Skeletal muscle cell (primary cell): ENCODE measurements around the gene FDXACB1.
A peak's percentile ranks its signal among the peaks of the same experiment; 100 is the strongest.

Experiments
- DNase-seq: peaks from one replicate; pipeline ENCODE4 v3.0.0-alpha.2; 2010; ENCODE audit warnings: low read depth
- H3K4me3 ChIP-seq: 2 replicates; pipeline ENCODE4 v1.5.1; 2011; ENCODE audit warnings: low read depth, mild to moderate bottlenecking, control low read depth, low read length, moderate library complexity

Gene FDXACB1, protein sequence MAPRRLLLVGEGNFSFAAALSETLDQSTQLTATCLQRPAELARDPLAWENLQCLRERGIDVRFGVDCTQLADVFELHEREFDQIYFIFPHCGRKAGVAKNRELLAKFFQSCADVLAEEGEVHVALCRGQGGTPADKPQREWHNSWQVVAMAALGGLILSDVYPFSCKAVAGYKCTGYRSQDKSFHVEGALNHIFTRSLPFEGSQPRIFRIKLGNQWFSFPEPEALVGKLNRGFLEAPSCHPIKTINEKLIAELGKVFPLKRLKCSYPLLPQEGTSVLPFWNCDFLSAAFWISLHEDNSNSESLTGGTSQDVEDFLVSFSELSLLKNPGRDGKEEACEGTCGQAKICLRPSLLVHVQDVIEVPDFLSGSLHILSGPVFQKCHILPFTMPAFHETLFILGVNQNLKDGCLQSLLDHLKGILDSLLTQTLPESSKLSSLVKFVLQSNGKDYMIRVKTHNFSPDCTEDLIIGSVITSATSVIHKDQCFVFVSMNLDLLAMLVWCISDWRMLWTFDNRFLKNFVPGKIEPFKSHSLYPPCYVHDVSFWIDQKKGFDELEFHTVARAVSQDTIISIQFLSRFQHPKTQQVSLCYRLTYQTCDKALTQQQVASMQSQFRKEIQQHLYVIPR

DNA sequence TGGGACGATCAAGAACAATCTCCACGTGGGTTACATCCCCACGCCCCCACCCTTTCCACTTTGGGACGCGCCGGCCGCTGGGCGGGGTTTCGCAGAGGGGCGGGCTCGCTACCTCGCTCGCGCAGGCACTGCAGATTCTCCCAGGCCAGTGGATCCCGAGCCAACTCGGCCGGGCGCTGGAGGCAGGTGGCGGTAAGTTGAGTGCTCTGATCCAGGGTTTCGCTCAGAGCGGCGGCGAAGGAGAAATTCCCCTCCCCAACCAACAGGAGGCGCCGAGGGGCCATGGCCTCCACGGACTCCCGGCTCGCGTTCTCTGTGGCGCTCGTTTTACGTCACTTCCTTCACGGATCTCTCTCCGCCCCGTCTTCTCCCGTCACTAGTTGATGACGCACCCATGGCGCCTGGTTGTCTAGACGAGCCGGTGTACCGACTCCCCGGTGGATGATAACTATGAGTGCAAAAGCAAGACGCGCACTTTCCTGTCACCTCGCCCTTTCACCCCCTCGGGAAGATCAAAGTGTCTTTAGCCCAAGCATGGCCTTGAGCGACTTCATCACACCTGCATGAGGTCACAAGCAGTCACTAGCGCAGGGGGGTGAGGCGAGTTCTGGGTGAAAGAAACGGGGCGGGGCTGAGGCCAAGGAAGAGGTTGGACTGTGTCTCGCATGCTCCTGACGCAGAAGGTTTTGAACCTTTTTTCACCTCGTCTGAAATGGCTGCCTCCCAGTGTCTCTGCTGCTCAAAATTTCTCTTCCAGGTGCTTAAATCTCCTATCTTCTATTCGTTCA, at the start of gene FDXACB1, which contains the start of gene CFAP68:
Gene FDXACB1, minus strand, starts transcription at position 317 of the 788 bp plus-strand sequence. Its CDS starts 33 bp downstream, at position 284.
Gene CFAP68, plus strand, starts transcription at position 693 of the 788 bp plus-strand sequence. Its CDS starts 20 bp downstream, at position 713.
- peak; percentile 89 for DNase-seq
- peak within 1 kb of the TSS; percentile 74 for H3K4me3 ChIP-seq

DNA sequence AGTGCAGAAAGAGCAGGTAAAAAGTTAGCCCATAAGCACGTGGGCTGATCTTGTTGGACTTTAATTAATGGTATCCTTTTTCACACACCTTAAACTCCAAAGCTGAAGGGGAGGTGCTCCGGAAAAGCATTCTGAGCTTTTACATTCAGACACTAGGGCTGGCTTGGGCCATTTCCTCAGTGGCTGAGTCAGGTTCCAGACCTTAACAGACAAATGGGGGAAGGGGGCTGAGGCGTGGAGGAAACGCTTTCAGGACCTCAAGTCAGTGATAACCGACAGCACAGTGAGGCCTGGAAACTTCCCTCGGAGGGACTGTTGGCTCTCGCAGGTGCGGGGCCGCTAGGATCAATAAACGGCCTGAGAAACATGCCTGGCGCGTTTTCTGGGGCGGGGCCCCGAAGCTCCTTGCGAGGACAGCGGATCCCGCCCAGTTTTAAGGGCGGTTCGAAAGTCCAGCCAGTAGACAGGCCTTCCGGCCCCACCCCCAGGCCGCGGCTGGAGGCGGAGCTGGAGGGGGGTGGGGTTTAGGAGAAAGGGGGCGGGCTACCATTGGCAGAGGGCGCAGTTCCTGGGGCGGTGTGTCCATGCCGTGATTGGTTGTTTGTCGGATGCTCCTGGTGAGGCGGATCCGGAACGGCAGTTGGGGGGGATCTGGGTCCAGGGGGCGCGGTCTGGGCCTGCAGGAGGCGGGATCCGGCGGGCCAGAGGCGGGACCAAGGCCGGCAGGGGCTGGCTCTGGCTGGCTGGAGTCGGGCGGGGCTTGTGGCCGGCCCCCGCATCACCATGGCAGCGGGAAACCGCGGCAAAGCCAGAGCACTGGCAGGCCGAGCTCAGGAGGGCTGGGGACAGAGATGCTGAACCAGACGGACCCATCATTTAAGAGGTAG, 47.8 kb upstream of the FDXACB1 start:
- DNase-seq, result peak; percentile 91
- H3K4me3 ChIP-seq, result peak overlapping the region; percentile 38

DNA sequence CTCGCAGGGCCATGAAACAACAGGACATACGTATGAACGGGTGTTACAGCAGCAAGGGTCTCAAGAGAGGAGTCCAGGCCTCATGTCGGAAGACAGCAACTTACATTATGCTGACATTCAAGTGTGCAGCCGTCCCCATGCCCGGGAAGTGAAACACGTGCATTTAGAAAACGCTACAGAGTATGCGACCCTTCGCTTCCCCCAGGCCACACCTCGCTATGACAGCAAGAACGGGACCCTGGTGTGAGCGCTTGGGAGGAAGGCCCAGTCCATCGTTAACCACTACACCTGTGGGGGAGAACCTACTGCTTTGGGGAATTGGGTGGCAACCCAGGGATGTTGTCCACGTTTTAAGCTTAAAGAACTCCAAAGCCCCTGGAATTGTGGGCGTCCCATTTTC, 47.0 kb upstream of the FDXACB1 start:
- no peak for DNase-seq
- H3K4me3 ChIP-seq, result no peak overlapping the region

DNA sequence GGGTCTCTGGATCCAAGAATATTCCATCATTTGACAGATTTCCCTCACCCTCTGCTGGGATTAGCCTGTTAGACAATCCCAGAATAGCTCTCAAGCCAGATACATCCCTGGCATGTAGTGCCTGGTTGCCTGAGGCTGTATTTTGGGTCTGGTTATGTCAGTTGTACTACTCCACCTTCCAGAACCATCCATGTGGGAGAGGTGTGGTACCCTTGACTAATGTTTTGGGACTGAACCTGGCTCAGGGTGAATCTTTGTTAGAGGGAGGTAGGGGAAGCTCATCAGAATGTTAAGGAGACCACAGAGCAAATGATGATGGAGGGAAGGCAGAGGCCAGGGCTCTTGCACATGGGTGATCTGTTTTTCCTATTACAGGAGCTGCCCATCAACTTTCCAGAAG, 45.0 kb upstream of the FDXACB1 start:
- DNase-seq, result no peak
- no peak overlapping the region for H3K4me3 ChIP-seq

DNA sequence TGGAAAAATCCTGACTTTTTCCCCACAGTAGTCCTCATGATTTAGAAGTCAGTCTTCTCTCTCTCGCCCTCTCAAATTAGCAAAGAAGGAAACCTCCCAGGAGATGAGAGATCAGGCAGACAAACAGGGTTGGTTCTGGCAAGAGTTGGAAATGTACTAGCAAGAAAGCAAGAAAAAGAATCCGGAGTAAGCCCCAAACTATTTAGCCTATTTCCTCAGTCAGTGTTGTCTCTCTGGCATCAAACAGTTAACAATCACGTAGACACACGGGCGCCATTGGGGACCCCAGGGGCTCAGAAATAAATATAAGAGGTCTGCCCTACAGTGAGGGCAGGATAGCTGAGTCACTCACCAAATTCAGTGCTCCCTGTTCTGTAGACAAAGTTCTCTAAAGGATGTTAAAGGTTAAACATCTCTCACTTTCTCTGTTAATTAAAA, 44.4 kb upstream of the FDXACB1 start:
- no peak overlapping the region for H3K4me3 ChIP-seq
- DNase-seq, result no peak

DNA sequence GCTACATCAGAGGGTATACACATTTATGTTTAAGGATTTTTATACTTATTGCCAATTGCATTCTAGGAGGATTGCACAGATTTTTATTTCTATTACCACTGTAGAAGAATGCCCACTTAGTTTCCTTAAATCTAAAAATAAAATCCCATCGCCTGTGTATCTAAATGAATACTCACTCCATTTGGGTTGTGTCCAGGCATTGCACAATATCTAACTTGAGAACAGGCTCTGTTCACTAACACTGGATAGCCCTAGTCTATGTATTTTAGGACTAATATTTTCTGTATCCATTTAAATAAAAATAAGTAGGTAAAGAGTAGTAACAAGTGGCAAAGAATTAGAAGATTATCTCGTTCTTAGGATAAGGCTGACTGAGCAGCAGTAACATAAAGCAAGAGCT, 43.8 kb upstream of the FDXACB1 start:
- no peak overlapping the region for H3K4me3 ChIP-seq
- DNase-seq, result no peak

DNA sequence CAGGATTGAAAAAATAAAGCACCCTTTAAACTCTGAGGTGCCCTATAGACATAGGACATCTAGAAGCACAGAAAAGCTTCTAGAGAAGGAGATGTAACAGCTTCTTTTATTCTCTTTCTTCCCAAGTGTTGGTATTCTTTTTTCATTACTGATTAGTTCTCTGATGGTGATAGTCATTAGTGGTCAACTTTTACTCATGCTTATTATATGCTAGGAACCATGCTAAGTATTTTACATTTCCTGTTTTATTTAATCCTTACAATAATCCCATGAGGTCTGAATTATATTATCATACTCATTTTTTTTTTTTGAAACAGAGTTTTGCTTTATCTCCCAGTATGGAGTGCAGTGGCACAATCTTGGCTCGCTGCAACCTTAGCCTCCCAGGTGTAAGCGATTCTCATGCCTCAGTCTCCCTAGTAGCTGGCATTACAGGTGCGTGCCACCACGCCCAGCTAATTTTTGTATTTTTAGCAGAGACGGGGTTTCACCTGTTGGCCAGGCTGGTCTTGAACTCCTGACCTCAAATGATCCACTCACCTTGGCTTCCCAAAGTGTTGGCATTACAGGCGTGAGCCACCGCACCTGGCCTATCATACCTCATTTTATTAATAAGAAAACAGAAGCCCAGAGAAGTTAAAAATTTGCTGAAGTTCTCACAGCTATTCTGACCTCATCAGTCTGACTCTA, 42.7 kb upstream of the FDXACB1 start:
- H3K4me3 ChIP-seq, result no peak overlapping the region

DNA sequence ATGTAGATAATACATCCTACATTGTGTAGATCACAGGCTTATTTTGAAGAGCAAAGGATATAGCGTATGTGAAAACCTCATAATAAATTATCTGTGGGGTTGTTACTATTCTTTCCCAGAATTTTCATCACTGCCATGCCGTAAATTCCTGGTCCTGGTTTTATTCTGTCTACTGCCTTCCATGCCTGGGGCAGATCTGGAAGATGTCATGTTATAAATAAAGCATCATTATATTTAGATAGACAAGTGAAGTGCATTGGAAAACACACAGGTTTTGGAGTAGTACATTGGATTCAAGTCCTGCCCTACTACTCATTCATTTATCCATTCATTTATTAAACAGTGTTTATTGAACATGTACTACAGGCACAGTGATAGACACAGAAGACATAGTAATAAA, 41.9 kb upstream of the FDXACB1 start:
- no peak overlapping the region for H3K4me3 ChIP-seq
- no peak for DNase-seq

More for the DNA sequence above, 42.7 kb upstream of the FDXACB1 start:
- DNase-seq, result no peak

DNA sequence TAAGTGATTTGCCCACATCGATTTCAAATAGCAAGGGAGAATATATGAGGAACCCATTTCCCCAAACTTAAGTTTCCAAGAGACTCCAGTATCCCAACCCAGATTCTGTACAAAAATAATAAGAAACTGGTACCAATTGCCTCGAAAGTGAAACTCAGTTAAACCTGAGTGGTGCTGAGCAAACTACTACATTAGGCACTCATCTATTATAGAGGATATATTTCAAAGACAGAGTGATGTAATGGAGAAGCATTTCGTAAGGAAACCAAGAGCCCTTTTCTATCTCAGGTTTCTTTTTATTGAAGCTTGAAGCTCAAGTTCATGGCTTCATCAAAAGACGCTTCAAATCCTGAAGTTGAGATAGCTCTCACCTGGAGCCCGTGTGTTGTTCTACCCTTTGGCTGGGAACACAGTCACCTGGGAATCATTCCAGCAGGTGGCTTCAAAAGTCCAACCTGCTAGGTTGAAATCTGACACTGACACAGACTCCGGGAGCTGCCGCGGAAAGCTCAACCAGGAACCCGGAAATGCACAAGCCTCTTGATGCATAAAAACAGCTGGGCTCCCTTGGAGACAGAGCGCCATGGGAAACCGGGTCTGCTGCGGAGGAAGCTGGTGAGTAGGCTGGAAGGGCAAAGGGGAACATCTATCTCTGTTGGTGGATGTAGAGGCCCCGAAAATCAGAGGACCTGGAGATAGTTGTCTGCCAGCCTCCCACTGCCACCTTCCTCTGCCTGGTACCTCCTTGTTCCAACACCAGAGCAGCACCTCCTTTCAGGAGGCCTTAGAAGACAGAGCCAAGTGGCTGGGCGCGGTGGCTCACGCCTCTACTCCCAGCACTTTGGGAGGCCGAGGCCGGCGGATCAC, 39.7 kb upstream of the FDXACB1 start, which contains the start of gene C11orf52:
Gene C11orf52, plus strand, starts transcription at position 524 of the 867 bp plus-strand sequence. Its CDS starts 60 bp downstream, at position 584.
- DNase-seq, result no peak
- no peak within 1 kb of the TSS for H3K4me3 ChIP-seq

DNA sequence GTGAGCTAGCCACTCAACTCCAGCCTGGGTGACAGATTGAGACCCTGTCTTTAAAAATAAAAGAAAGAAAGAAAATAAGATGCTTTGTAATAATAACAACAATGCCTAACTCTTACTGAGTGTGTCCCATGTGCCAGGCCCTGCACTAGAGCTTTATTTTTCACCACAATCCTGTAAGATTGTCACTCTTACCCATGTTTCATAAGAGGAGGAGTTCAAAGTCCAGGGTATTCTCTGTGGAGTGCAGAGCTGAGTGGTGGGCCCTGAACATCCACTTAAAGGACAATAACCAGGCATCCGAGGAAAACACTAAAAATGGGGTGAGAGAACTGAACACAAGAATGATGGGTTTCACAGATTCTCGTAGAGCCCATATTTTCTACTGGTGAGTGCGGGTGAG, 38.8 kb upstream of the FDXACB1 start:
- no peak overlapping the region for H3K4me3 ChIP-seq
- no peak for DNase-seq

DNA sequence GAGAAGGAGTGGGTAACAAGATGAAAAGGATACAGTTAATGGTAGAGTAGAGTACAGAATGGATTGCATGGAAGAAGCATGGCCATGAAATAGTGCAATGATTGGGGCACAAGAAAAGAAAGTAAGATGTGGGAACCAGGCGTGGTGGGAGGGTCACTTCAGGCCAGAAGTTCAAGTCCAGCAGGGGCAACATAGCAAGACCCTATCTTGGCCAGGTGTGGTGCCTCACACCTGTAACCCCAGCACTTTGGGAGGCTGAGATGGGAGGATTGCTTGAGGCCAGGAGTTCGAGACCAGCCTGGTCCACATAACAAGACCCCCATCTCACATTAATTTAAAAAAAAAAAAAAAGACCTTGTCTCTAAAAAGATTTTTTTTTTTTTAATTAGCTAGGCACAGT, 38.3 kb upstream of the FDXACB1 start:
- no peak overlapping the region for H3K4me3 ChIP-seq
- no peak for DNase-seq

DNA sequence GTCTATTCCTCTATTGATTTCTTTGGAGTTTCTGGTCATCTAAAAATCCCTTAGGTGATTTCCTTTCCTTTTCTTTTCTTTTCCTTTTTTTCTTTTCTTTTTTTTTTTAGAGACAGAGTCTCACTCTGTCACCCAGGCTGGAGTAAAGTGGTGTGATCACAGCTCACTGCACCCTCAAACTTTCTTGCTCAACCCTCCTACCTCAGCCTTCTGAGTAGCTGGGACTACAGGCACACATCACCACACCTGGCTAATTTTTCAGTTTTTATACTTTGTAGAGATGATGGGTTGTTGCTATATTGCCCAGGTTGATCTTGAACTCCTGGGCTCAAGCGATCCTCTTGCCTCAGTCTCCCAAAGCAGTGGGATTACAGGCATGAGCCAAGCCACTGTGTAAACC, 37.8 kb upstream of the FDXACB1 start:
- H3K4me3 ChIP-seq, result no peak overlapping the region
- no peak for DNase-seq

DNA sequence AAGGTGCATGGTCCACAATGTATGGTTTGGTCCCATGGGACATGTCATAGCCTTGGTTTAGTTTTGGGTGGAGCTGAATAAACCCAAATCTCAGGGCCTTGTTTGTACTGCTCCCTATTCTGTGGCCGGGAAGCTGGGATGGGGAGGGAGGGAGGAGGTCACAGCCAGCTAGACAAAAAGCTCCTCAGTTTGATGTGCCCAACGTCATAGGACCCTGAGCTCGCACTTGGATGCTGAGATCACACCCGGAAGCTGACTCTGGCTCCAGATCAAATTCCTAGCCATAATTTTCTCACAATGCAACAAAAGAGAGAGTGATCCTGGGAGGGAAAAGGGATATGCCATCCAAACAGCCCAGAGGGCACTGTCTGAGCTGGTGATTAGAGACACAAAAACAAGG, 35.0 kb upstream of the FDXACB1 start:
- no peak overlapping the region for H3K4me3 ChIP-seq
- no peak for DNase-seq

DNA sequence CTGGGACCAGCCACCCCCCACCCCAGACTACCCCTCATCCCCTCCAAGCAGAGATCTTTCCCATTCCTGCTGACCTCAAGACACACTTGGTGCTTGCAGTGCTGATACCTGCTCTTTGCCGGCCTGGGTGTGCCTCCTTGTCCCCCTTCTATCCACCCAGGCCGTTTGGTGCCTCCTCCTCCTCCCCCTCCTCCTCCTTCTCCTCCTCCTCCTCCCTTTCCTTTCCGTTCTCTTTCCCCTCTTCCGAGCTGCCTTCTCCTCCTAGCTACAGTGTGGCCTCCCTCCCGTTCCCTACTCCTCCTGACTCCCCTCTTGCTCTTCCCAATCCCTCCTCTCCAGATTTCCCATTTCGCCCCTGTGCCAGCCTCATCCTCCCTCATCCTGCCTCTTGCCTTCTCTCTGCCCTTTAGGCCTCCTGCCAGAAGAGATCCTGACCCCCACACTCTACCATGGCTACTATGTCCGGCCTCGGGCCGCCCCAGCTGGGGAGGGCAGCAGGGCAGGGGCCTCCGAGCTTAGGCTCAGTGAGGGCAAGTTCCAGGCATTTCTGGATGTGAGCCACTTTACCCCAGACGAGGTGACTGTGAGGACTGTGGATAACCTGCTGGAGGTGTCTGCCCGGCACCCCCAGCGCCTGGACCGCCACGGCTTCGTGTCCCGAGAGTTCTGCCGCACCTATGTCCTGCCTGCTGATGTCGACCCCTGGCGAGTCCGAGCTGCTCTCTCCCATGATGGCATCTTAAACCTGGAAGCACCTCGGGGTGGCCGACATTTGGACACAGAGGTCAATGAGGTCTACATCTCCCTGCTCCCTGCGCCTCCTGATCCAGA, 34.3 kb upstream of the FDXACB1 start:
- H3K4me3 ChIP-seq, result peak overlapping the region; percentile 14
- DNase-seq, result no peak

DNA sequence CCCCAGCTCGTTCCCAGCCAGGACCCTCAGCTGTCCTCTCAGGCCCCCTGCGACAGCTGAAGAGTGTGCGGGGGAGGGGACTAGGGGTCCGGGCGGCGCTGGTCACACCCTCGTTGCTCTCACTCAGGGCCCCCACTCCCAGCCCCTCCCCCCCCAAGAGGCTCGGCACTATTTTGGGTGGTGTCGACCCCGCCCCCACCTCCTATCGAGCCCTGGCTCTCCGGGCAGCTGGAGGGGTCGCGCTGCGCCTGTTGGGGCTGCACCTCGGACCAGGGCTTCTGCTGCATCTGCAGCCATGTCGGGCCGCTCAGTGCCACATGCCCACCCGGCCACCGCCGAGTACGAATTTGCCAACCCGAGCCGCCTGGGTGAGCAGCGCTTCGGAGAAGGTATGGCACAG, 33.6 kb upstream of the FDXACB1 start, which contains the start of gene HSPB2:
Gene HSPB2, plus strand, starts transcription at position 200 of the 400 bp plus-strand sequence. Its CDS starts 96 bp downstream, at position 296.
- DNase-seq, result no peak
- H3K4me3 ChIP-seq, result peak within 1 kb of the TSS; percentile 14

DNA sequence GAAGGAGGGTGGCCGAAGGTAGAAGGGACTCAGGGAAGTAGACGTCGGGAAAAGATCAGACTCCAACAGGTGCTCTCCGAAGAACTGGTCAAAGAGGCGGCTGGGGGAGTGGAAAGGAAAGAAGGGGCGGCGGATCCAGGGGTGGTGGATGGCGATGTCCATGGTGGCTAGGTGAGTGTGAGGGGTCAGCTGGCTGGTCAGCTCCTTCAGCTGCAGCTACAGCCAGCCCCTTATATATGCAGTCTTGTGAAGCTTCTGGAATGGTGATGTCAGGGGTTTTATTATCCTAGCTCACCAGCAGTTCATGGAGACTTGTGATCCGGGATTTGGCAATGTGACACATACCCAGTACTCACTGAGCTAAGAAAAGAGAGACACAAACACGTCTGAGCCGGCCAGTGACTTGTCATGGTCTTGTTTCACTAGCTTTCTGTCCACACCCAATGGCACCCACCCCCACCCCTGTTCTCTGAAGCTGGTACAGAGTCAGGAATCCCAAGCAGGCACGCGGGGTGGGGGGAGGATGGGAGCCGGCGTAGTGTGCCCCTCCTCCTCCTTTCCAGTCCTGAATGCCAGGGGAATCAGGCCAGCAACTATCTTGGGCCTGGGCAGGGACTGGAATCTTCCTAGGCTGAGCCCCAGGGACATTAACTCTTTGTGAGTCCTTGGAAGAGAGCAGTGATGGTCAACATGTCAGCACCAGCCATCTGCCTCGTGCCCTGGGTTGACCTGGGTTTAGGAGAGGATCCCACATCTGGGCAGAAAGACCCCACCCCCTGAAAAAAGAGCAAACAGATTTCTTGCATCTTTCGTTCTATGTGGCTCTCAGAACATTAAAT, 32.8 kb upstream of the FDXACB1 start, which contains the start of gene CRYAB:
Gene CRYAB, minus strand, starts transcription at position 208 of the 839 bp plus-strand sequence. Its CDS starts 46 bp downstream, at position 162.
- peak within 1 kb of the TSS; percentile 10 for H3K4me3 ChIP-seq
- DNase-seq, result peak; percentile 85
